HCT116 (cell line): ENCODE data around the gene CCDC112. TPM values are rescaled to one million over a fixed set of nuclear protein-coding genes. Genes with fewer than 3 reads are reported as not detected.

Source experiments
- ATAC-seq: fragments of 200-7000 bp; cut with Tn5 transposase; 2 replicates; pipeline ENCODE4 v1.9.1; 2020; ENCODE audit warnings: mild to moderate bottlenecking, moderate library complexity
- BruUV-seq: library from RNA; stranded (reverse); fragments of 400-500 nt; replicated peaks from 2 replicates; lab custom pipeline; 2021; lab: Mats Ljungman, UMichigan
- CTCF ChIA-PET: fragments of 300-600 bp; sonication (Branson Sonifier 250); formaldehyde crosslinking; loops from one replicate; lab custom pipeline; 2021; ENCODE audit warnings: antibody characterized with exemption; lab: Charles Lee
- POLR2A ChIA-PET: fragments of 300-600, 350-600 bp; sonication (Branson Sonifier 250); formaldehyde crosslinking; loops from one replicate; lab custom pipeline; 2021; ENCODE audit warnings: antibody characterized with exemption; lab: Charles Lee
- RAD21 ChIA-PET, 2 experiments: fragments of 300-600 bp; sonication (Branson Sonifier 250); formaldehyde crosslinking; loops; one replicate each; lab custom pipeline; 2023; ENCODE audit warnings: low total read pairs in 2 of 2; ENCODE audit not compliant: uncharacterized antibody in 2 of 2, unreplicated experiment in 2 of 2, low non-redundant PET in 1 of 2; lab: Charles Lee
- DNase-seq: peaks from one replicate; pipeline ENCODE4 v3.0.0-alpha.2; 2010; ENCODE audit warnings: low read depth, low spot score
- H2AFZ ChIP-seq: fragments of 200-600 bp; shearing (Covaris generic), sonication (generic); 2 replicates; pipeline ENCODE4 v1.6.1; 2017; ENCODE audit warnings: low read depth, mixed run types, mixed read lengths, antibody characterized with exemption, low read length; ENCODE audit not compliant: poor library complexity, severe bottlenecking
- H3K27ac ChIP-seq: 2 replicates; pipeline ENCODE4 v1.5.1; 2012; ENCODE audit warnings: low read depth, low read length
- H3K27me3 ChIP-seq: fragments of 200-600 bp; sonication (generic); 2 replicates; pipeline ENCODE4 v1.6.1; 2016; ENCODE audit warnings: mixed run types, low read length, mixed read lengths; ENCODE audit not compliant: insufficient read depth
- H3K36me3 ChIP-seq, 2 experiments: fragments of 200-500 bp in 1 of 2; fragments of 200-600 bp in 1 of 2; sonication (Bioruptor generic) in 1 of 2; sonication (generic) in 1 of 2; 2 replicates each; pipeline versions ENCODE4 v1.5.1 to v1.6.1; 2014 to 2016; ENCODE audit warnings: low read length in 2 of 2, inconsistent platforms in 1 of 2, mixed read lengths in 1 of 2, mixed run types in 1 of 2; ENCODE audit not compliant: insufficient read depth in 2 of 2, control insufficient read depth in 1 of 2
- H3K4me1 ChIP-seq, 2 experiments: fragments of 200-600 bp in 1 of 2; sonication (generic) in 1 of 2; 2 replicates each; pipeline versions ENCODE4 v1.5.1 to v1.6.1; 2012 to 2017; ENCODE audit warnings: low read length in 2 of 2, inconsistent platforms in 1 of 2, mild to moderate bottlenecking in 1 of 2, mixed read lengths in 1 of 2, mixed run types in 1 of 2, moderate library complexity in 1 of 2; ENCODE audit not compliant: insufficient read depth in 2 of 2, control insufficient read depth in 1 of 2
- H3K4me2 ChIP-seq: fragments of 200-600 bp; sonication (generic); 2 replicates; pipeline ENCODE4 v1.6.1; 2017; ENCODE audit warnings: mixed run types, low read length, mixed read lengths
- H3K4me3 ChIP-seq, 2 experiments: fragments of 200-600 bp in 1 of 2; sonication (generic) in 1 of 2; replicated peaks in 1 of 2; 2 replicates each; pipeline ENCODE4 v1.5.1; 2011 to 2016; ENCODE audit warnings: low read length in 2 of 2, control low read depth in 1 of 2, low read depth in 1 of 2, mild to moderate bottlenecking in 1 of 2, mixed read lengths in 1 of 2, mixed run types in 1 of 2
- H3K79me2 ChIP-seq: fragments of 200-600 bp; sonication (generic); 2 replicates; pipeline ENCODE4 v1.6.1; 2017; ENCODE audit warnings: mild to moderate bottlenecking, mixed run types, low read length, moderate library complexity, mixed read lengths; ENCODE audit not compliant: insufficient read depth
- H3K9ac ChIP-seq: fragments of 200-600 bp; sonication (generic); 2 replicates; pipeline ENCODE4 v1.6.1; 2016; ENCODE audit warnings: low read length, mixed read lengths
- H3K9me2 ChIP-seq: fragments of 200-600 bp; sonication (generic), shearing (Covaris generic); 2 replicates; pipeline ENCODE4 v1.6.1; 2017; ENCODE audit warnings: mixed run types, mild to moderate bottlenecking, moderate library complexity; ENCODE audit not compliant: insufficient read depth
- H3K9me3 ChIP-seq, 2 experiments: fragments of 200-500 bp in 1 of 2; fragments of 200-600 bp in 1 of 2; sonication (Bioruptor generic) in 1 of 2; sonication (generic) in 1 of 2; 2 replicates each; pipeline ENCODE4 v1.6.1; 2014 to 2017; ENCODE audit warnings: low read length in 2 of 2, mixed read lengths in 2 of 2, inconsistent platforms in 1 of 2, low read depth in 1 of 2, mild to moderate bottlenecking in 1 of 2, mixed run types in 1 of 2, moderate library complexity in 1 of 2; ENCODE audit not compliant: control insufficient read depth in 1 of 2, insufficient read depth in 1 of 2
- H4K20me1 ChIP-seq: fragments of 200-600 bp; sonication (generic), shearing (Covaris generic); 2 replicates; pipeline ENCODE4 v1.6.1; 2017; ENCODE audit warnings: mixed run types, mild to moderate bottlenecking, moderate library complexity; ENCODE audit not compliant: insufficient read depth
- CBX3 ChIP-seq: IDR thresholded peaks from 2 replicates; pipeline ENCODE4 v1.6.1; 2012; ENCODE audit warnings: low read depth
- CTCF ChIP-seq, 3 experiments: fragments of 200-600 bp in 1 of 3; sonication (generic) in 1 of 3; IDR thresholded peaks in 2 of 3; conservative IDR thresholded peaks in 1 of 3; 2 replicates each; pipeline ENCODE4 v1.5.1; 2012 to 2017; ENCODE audit warnings: low read depth in 2 of 3, low read length in 2 of 3, antibody characterized with exemption in 1 of 3, borderline replicate concordance in 1 of 3, control low read depth in 1 of 3, mild to moderate bottlenecking in 1 of 3, mixed read lengths in 1 of 3, mixed run types in 1 of 3, moderate library complexity in 1 of 3; ENCODE audit not compliant: insufficient read depth in 1 of 3
- EZH2phosphoT487 ChIP-seq: fragments of 200-600 bp; IDR thresholded peaks from 2 replicates; pipeline ENCODE4 v1.6.1; 2018; ENCODE audit warnings: antibody characterized with exemption, borderline replicate concordance
- JUND ChIP-seq: IDR thresholded peaks from 2 replicates; pipeline ENCODE4 v1.6.1; 2012
- POLR2A ChIP-seq: IDR thresholded peaks from 2 replicates; pipeline ENCODE4 v1.7.0; 2011; ENCODE audit warnings: borderline replicate concordance; ENCODE audit not compliant: insufficient read depth, insufficient read length; ENCODE audit errors: extremely low read depth
- POLR2AphosphoS5 ChIP-seq: IDR thresholded peaks from 2 replicates; pipeline ENCODE4 v1.6.1; 2011; ENCODE audit warnings: mild to moderate bottlenecking, low read depth, low read length, moderate library complexity
- REST ChIP-seq: IDR thresholded peaks from 2 replicates; pipeline ENCODE4 v1.6.1; 2012; ENCODE audit warnings: low read depth
- SRF ChIP-seq: IDR thresholded peaks from 2 replicates; pipeline ENCODE4 v1.6.1; 2012; ENCODE audit warnings: low read depth
- ZBTB33 ChIP-seq: IDR thresholded peaks from 2 replicates; pipeline ENCODE4 v1.6.1; 2011; ENCODE audit warnings: mild to moderate bottlenecking, low read length, moderate library complexity; ENCODE audit not compliant: insufficient replicate concordance; ENCODE audit errors: extremely low read depth
- intact Hi-C: fragments of 100-400 bp; cut with micrococcal nuclease; formaldehyde crosslinking; loops from 2 replicates; pipeline ENCODE4 v1.10.0; 2022
- total RNA-seq: library from RNA; stranded (reverse); gene quantifications from one replicate; pipeline ENCODE4 v1.2.1, GENCODE V29; 2021; ENCODE audit not compliant: unreplicated experiment

The CCDC112 gene
- total RNA-seq, 1 experiment from 2014 or later = 13.7 TPM

- H3K36me3 ChIP-seq = no peaks in the 10 kb centered on the region
- H3K27ac ChIP-seq = no peak overlapping the region
These were observed 40.5 kb upstream of the CCDC112 start for GRCh38 chr5:115336964-115337363.

GRCh38 chr5:115336201-115336720 lies 39.8 kb upstream of the CCDC112 start:
- Histone ChIP-seq H4K20me1 (no peaks in the 10 kb centered on the region), H3K27me3 (no peaks in the 10 kb centered on the region), H3K79me2 (no peaks in the 10 kb centered on the region), H3K4me3 (no peak overlapping the region), H2AFZ (no peak overlapping the region), H3K4me1 (no peaks in the 10 kb centered on the region; a peak in 1 of 4 replicates), H3K4me2 (no peak overlapping the region), H3K27ac (no peak overlapping the region), H3K36me3 (no peaks in the 10 kb centered on the region), H3K9ac (no peak overlapping the region), H3K9me2 (no peaks in the 10 kb centered on the region), H3K9me3 (no peaks in the 10 kb centered on the region)
- ChIA-PET RAD21 (no interaction called here), CTCF (no interaction called here), POLR2A (no interaction called here)
- ATAC-seq = no peak
- DNase-seq = no peak
- BruUV-seq = no TSS peak
- intact Hi-C loops = no loop called here
- no peak for TF ChIP-seq EZH2phosphoT487
- no peak for TF ChIP-seq CBX3
- TF ChIP-seq REST = no peak
- no peak for TF ChIP-seq JUND
- no peak for TF ChIP-seq ZBTB33
- no peak for TF ChIP-seq POLR2AphosphoS5
- no peak for TF ChIP-seq SRF

More at GRCh38 chr5:115336964-115337363, 40.5 kb upstream of the CCDC112 start:
- ATAC-seq (no peak), DNase-seq (no peak)
- RAD21 ChIA-PET = no interaction called here
- Histone ChIP-seq H3K79me2 (no peaks in the 10 kb centered on the region), H2AFZ (no peak overlapping the region), H3K4me1 (no peaks in the 10 kb centered on the region; a peak in 1 of 4 replicates), H3K4me3 (no peak overlapping the region), H3K9me3 (no peaks in the 10 kb centered on the region), H3K27me3 (no peaks in the 10 kb centered on the region)
- CTCF ChIA-PET = no interaction called here
- TF ChIP-seq CTCF (IDR thresholded peaks at IDR 0.05 in 2 of 3, conservative IDR thresholded peaks at IDR 0.05 in 1 of 3; ENCODE audit: borderline replicate concordance in 1 of 3, insufficient read depth in 1 of 3, low read depth in 2 of 3, low read length in 2 of 3) (no peak), POLR2A (no peak)
- TF ChIP-seq, all 23 proteins: peak for 0
- Histone ChIP-seq H3K4me2 (no peak overlapping the region), H3K9me2 (no peaks in the 10 kb centered on the region), H4K20me1 (no peaks in the 10 kb centered on the region), H3K9ac (no peak overlapping the region)
- intact Hi-C loops = no loop called here
- no TSS peak for BruUV-seq
- POLR2A ChIA-PET = no interaction called here
